HG03095 (cell line): ENCODE measurements around the gene DCUN1D3.
A peak's percentile ranks its signal among the peaks of the same experiment; 100 is the strongest.
"Not testable (repeated sequence)": the region's sequence is repeated elsewhere in the genome, so short reads cannot be mapped to it uniquely, and the experiment has no call there.

Experiments
- ATAC-seq: cut with Tn5 transposase; IDR thresholded peaks from one replicate; pipeline ENCODE4 v1.9.1; 2021; ENCODE audit warnings: moderate library complexity; ENCODE audit not compliant: unreplicated experiment

The DCUN1D3 gene

DNA sequence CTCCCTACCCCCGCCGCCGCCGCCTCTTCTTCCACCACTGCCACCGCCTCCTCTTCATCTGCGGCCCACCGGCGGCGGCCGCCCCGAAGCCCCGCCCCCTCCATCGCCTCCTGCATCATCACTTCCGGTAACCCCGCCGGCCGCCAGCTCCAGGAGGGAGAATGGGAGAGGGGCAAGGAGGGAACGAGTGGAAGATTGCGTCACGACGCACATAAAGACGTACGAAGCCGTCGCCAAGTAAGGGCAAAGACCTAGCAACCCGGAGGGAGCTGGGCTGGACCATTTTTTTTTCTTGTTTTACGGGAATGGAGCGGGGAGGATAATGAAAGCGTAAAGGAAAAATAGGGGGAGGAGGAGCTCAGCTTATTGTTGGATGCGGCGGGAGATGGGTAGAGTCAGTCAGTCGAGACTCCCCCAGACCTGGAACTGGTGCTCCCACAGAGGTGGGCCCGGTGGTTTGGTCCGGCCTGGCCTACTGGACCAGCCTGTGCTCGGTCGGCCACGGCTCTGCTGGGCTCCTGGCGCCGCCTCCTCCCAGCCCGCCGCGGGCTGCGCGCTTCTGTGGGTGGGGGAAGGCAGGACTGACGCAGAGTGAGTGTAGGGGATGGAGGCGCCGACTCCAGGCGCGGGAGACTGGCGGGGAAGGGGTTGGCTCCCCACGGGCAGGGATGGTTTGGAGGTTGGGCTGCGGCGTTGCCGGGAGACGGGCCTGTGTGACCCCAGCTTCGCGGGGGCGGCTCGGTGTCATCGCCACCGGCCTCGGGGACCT is at the start of gene DCUN1D3, which contains the start of gene LYRM1:
Gene DCUN1D3, minus strand, starts transcription at position 60 of the 769 bp plus-strand sequence. CDS start 37,820 bp downstream, outside the sequence.
Gene LYRM1, plus strand, starts transcription at position 473 of the 769 bp plus-strand sequence. CDS start 14,785 bp downstream, outside the sequence.
- peak; percentile 61 for ATAC-seq

DNA sequence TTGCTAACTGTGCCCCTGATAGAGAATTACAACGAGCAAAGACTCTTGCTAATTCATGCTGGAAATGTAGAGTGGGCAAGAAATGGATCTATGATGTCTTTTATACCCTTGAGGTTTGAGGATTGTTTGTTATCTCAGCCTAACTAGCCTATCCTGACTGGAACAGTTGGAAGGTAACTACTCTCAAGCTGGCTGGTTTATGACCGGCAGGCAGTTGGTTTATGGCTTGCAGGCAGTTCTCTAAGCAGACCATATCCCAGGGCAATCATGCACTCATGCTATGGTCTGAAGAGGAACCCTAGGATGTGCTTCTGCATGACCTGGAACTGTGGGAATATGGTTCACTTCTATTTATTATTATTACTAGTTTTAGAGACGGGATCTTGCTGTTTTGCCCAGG is 49.5 kb upstream of the DCUN1D3 start:
- ATAC-seq = no peak

DNA sequence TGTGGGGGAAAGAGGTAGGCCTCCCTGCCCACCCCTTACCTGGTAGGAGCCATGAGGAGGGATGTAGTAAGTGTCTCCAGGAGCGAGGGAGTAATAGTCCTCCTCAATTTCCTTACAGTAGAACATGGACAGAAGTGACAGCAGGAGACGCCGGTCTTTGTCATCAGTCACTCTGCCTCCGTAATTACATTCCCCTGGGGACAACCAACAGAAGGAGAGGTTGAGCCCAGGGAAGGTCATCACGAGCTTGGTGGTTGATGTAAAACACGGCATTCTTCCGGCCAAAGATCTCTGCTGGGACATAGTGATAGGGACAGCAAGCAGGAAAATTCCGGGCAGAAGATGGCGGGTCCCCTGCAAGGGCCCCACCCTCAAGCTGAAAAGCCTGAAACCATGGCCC is 48.3 kb upstream of the DCUN1D3 start:
- no peak for ATAC-seq

GRCh38 chr16:20946015-20946629 is 46.0 kb upstream of the DCUN1D3 start:
- ATAC-seq = no peak

DNA sequence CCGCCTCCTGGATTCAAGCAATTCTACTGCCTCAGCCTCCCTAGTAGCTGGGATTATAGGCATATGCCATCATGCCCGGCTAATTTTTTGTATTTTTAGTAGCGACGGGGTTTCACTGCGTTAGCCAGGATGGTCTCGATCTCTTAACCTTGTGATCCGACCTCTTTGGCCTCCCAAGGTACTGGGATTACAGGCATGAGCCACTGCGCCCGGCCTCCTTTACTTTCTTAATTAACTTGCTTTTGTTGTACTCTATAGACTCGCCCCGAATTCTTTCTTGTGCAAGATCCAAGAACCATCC is 45.4 kb upstream of the DCUN1D3 start:
- not testable (repeated sequence) for ATAC-seq

DNA sequence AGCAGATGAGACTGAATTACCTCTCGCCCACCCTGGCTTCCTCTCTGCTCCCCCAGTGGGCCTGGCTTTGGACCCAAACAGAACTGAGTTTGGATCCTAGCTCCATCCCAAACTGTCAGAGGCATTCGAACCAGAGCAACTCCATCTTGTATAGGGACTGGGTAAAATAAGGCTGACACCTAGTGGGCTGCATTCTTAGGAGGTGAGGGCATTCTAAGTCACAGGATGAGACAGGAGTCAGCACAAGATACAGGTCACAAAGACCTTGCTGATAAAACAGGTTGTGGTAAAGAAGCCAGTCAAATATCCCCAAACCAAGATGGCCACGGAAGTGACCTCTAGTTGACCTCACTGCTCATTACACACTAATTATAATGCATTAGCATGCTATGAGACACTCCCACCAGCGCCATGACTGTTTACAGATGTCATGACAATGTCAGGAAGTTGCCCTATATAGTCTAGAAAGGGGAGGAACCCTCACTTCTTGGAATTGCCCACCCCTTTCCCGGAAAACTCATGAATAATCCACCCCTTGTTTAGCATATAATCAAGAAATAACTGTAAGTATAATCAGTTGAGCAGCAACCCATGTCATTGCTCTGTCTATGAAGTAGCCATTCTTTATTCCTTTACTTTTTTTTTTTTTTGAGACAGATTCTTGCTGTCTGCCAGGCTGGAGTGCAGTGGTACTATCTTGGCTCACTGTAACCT is 44.9 kb upstream of the DCUN1D3 start:
- no peak for ATAC-seq

- no peak for ATAC-seq
Observed at GRCh38 chr16:20942256-20942655, 42.1 kb upstream of the DCUN1D3 start.

- ATAC-seq = no peak
Observed at GRCh38 chr16:20941636-20941926, 41.4 kb upstream of the DCUN1D3 start.

- no peak for ATAC-seq
Observed at GRCh38 chr16:20940871-20941635, 40.9 kb upstream of the DCUN1D3 start.

GRCh38 chr16:20939611-20940010 is 39.5 kb upstream of the DCUN1D3 start:
- ATAC-seq = no peak

GRCh38 chr16:20938426-20938825 is 38.3 kb upstream of the DCUN1D3 start:
- ATAC-seq = no peak

DNA sequence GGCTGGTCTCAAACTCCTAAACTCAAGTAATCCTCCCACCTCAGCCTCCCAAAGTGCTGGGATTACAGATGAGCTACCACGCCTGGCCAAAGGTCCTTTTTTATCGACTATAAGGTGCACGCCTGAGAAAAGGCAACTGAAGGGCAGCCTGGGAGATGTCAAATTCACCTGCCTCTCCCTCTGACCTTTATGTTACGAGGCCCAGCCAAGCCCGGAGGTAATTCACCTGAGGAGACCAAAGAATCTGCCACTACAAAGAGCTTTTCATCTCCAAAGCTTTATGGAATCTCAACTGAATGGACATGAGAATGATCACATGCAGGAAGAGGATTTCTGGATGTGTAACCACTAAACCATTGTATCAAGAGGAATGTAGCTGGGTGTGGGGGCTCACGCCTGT is 37.6 kb upstream of the DCUN1D3 start:
- no peak for ATAC-seq

DNA sequence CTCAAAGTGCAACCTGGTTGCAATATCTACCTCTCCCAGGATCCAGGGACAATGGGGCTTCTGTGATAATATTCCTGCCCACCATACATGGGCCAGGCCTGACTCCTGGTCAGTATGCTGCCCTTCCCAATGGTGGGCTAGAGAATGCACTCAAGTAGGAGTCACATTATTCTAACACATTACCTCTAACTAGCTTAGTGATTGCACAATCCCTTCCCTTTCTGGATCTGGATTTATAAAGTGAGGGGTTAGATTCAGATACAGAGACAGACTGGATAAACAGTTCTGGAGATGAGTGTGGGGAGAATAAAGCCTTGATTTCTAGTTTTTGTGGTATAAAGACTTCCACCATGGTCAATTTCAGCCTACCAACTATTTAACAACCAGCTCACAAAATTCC is 33.4 kb upstream of the DCUN1D3 start:
- ATAC-seq = no peak

GRCh38 chr16:20931066-20931600 is 31.0 kb upstream of the DCUN1D3 start:
- ATAC-seq = no peak

GRCh38 chr16:20930365-20930690 is 30.2 kb upstream of the DCUN1D3 start:
- no peak for ATAC-seq

DNA sequence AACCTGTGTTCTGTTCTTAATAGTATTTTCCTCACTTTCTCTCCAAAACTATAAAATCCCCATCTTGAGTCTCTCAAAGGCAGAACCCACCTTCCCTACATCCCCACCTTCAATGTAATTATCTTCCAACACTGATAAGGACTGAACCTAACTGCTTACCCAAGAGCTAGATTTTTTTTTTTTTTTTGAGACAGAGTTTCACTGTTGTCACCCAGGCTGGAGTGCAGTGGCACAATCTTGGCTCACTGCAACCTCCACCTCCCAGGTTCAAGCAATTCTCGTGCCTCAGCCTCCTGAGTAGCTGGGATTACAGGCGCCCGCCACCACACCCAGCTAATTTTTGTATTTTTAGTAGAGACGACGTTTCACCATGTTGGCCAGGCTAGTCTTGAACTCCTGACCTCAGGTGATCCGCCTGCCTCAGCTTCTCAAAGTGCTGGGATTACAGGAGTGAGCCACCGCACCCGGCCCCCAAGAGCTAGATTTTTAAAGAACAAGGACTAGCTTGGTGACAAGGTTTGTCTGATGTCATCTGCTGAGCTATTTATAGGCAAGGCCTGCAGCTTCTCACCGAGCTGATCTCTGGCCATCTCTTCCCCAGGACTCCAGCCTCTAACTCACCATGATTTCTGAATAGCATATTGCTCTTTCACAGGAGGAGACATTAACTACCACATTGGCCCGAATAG is 29.7 kb upstream of the DCUN1D3 start:
- ATAC-seq = not testable (repeated sequence)

GRCh38 chr16:20928774-20929411 is 28.7 kb upstream of the DCUN1D3 start:
- no peak for ATAC-seq

DNA sequence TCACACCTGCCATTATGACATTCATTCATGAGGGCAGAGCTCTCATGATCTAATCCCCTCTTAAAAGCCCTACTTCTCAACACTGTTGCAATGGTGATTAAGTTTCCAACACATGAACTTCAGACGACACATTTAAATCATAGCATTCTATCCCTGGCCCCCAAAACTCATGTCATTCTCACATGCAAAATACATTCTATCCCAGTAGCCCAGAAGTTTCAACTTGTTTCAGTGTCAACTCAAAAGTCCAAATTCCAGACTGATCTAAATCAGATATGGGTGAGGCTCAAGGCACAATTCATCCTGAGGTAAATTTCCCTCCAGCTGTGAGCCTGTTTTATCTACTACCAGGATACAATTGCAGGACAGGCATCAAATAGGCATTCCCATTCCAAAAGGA is 25.6 kb upstream of the DCUN1D3 start:
- no peak for ATAC-seq

DNA sequence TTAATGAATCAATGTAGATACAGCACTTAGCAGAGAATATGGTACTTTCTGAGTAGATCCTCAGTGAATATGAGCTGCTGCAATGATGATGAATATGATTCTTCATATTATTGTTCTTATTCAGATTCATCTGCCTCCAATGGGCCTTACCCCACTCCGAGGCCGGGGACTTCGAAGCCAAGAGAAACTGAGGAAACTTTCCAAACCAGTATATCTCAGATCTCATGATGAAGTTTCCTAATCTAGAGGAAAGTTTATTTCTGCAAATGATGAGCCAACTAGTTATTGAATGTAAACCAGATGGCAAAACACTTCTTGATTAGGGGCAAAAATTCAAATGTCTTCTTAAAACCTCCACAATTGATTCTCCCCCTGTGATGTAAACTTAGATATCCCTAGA is 23.7 kb upstream of the DCUN1D3 start:
- no peak for ATAC-seq

DNA sequence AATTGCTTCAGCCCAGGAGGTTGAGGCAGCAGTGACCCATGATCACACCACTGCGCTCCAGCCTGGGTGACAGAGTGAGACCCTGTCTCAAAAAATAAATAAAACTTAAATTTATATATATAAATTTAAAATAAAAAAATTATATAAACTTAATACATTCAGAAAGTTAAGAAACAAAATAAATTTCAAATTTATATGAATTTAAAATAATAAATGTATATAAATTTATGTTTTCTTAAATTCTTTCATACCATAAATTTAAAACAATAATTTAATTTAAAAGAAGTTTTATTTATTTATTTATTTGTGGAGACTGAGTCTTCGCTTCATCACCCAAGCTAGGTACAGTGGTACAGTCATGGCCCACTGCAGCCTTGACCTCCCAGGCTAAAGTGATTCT is 20.6 kb upstream of the DCUN1D3 start:
- ATAC-seq = no peak
